NCI-H345 treated with DMSO at 0.1 percent for 48 hours (cell line): ENCODE data around the gene DDX11.
"Not testable (repeated sequence)": the region's sequence is repeated elsewhere in the genome, so short reads cannot be mapped to it uniquely, and the experiment has no call there.

Experiments
- DNase-seq: peaks from one replicate; lab custom pipeline; 2025; ENCODE audit not compliant: unreplicated experiment; lab: John Stamatoyannopoulos, UW

The DDX11 gene

GRCh38 chr12:31073527-31074332 is at the start of gene DDX11:
Gene DDX11 (plus strand): TSS chr12:31073860. CDS start chr12:31078394, 4,534 bp downstream.
- peak; percentile 84 for DNase-seq

GRCh38 chr12:31026202-31026601 is 47.5 kb upstream of the DDX11 start:
- peak; percentile 77 for DNase-seq

GRCh38 chr12:31027006-31027405 is 46.7 kb upstream of the DDX11 start:
- not testable (repeated sequence) for DNase-seq

- no peak for DNase-seq
Measured at GRCh38 chr12:31029468-31029867, 44.2 kb upstream of the DDX11 start.

- DNase-seq: no peak
Measured at GRCh38 chr12:31029916-31030562, 43.6 kb upstream of the DDX11 start.

- no peak for DNase-seq
Measured at GRCh38 chr12:31031951-31032335, 41.7 kb upstream of the DDX11 start.

- no peak for DNase-seq
Measured at GRCh38 chr12:31033146-31033545, 40.5 kb upstream of the DDX11 start.

- DNase-seq: no peak
Measured at GRCh38 chr12:31033681-31034080, 40.0 kb upstream of the DDX11 start.

- no peak for DNase-seq
Measured at GRCh38 chr12:31034372-31034771, 39.3 kb upstream of the DDX11 start.

- DNase-seq: no peak
Measured at GRCh38 chr12:31035226-31035625, 38.4 kb upstream of the DDX11 start.

- no peak for DNase-seq
Measured at GRCh38 chr12:31035967-31036665, 37.5 kb upstream of the DDX11 start.

GRCh38 chr12:31037028-31037427 is 36.6 kb upstream of the DDX11 start:
- DNase-seq: no peak

- DNase-seq: no peak
Measured at GRCh38 chr12:31037931-31038330, 35.7 kb upstream of the DDX11 start.

- DNase-seq: no peak
Measured at GRCh38 chr12:31041033-31041564, 32.6 kb upstream of the DDX11 start.

- not testable (repeated sequence) for DNase-seq
Measured at GRCh38 chr12:31050143-31050542, 23.5 kb upstream of the DDX11 start.

- not testable (repeated sequence) for DNase-seq
Measured at GRCh38 chr12:31050548-31050947, 23.1 kb upstream of the DDX11 start.

- DNase-seq: not testable (repeated sequence)
Measured at GRCh38 chr12:31051692-31052091, 22.0 kb upstream of the DDX11 start.

GRCh38 chr12:31052121-31052520 is 21.5 kb upstream of the DDX11 start:
- not testable (repeated sequence) for DNase-seq

GRCh38 chr12:31052666-31053439 is 20.8 kb upstream of the DDX11 start:
- DNase-seq: not testable (repeated sequence)

- DNase-seq: not testable (repeated sequence)
Measured at GRCh38 chr12:31053944-31054343, 19.7 kb upstream of the DDX11 start.

- DNase-seq: no peak
Measured at GRCh38 chr12:31057671-31058070, 16.0 kb upstream of the DDX11 start.
